ENCODE results near the gene PDZD4. TPM values are rescaled to one million over a fixed set of nuclear protein-coding genes. Genes with fewer than 3 reads are reported as not detected.
A peak's percentile ranks its signal among the peaks of the same experiment; 100 is the strongest.

Gene PDZD4
- total and polyA plus RNA-seq, 9 of the 15 experiments (the other 6 are each of a cell fraction or from before 2014, with no cell fraction given): 0.05 to 0.38 (median 0.07) TPM; not detected in 5

DNA sequence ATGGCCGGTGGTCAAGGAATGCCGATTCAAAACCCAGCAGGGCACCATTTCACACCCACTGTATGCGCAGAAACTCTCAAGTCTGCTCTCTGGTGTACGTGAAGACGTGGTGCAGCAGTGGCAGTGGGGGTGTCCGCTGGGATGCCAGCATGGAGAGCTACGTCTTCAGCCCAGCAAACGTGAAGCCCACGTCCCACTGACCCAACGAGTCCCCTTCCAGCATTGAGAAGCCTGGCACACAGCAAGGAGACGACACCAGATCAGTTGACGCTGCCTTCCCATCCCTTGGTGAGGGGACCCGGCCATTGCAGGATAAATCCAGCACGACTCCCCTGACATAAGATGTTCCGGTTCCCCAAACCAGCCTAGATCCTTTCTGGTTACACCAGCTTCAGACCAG is 68.5 kb downstream of the PDZD4 start (continued):
- TF ChIP-seq, protein P1, sequence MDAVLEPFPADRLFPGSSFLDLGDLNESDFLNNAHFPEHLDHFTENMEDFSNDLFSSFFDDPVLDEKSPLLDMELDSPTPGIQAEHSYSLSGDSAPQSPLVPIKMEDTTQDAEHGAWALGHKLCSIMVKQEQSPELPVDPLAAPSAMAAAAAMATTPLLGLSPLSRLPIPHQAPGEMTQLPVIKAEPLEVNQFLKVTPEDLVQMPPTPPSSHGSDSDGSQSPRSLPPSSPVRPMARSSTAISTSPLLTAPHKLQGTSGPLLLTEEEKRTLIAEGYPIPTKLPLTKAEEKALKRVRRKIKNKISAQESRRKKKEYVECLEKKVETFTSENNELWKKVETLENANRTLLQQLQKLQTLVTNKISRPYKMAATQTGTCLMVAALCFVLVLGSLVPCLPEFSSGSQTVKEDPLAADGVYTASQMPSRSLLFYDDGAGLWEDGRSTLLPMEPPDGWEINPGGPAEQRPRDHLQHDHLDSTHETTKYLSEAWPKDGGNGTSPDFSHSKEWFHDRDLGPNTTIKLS (IDR thresholded peaks at IDR 0.05; ENCODE audit: borderline replicate concordance, low read depth): no peak
- TF ChIP-seq NFIC (IDR thresholded peaks at IDR 0.05): no peak

DNA sequence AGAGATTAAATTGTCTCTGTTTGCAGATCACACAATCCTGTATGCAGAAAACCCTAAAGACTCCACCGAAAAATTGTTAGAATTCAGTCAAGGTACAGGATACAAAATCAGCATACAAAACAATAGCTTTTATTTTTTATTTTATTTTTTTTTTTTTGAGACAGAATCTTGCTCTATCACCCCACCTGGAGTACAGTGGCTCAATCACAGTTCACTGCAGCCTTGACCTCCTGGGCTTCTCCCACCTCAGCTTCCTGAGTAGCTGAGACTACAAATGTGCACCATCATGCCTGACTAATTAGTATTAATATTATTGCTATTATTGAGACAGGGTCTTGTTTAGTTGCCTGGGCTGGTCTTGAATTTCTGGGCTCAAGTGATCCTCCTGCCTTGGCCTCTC is 75.2 kb downstream of the PDZD4 start:
- Histone ChIP-seq H3K27me3 (ENCODE audit: control insufficient read depth in 2 of 2, insufficient read depth in 2 of 2, low read length in 2 of 2) (no peaks in the 10 kb centered on the region), H3K27ac (ENCODE audit: extremely low read depth, low read depth, low read length) (no peak overlapping the region), H3K9me1 (ENCODE audit: control insufficient read depth, insufficient read depth, low read length) (no peaks in the 10 kb centered on the region), H3K4me1 (replicated peaks in 1 of 2; ENCODE audit: control insufficient read depth in 2 of 2, insufficient read depth in 2 of 2, low read length in 2 of 2) (no peaks in the 10 kb centered on the region; a peak in 1 of 5 replicates), H3K4me2 (ENCODE audit: insufficient read depth, low read length) (no peak overlapping the region), H3K9me3 (replicated peaks; ENCODE audit: control insufficient read depth, insufficient read depth, low read depth, low read length) (no peaks in the 10 kb centered on the region), H3K79me2 (ENCODE audit: control insufficient read depth, insufficient read depth, low read length) (no peaks in the 10 kb centered on the region), H2AFZ (ENCODE audit: low read depth, low read length) (no peak overlapping the region), H3K9ac (ENCODE audit: insufficient read depth in 1 of 2, low read depth in 2 of 2, low read length in 2 of 2) (no peak overlapping the region), H3K4me3 (no peak overlapping the region), H4K20me1 (replicated peaks; ENCODE audit: control insufficient read depth, insufficient read depth, low read length) (no peaks in the 10 kb centered on the region), H3K36me3 (ENCODE audit: control insufficient read depth, insufficient read depth, low read length) (0 out of 3 replicates have a peak, but pooled peaks cover 2% of the 10 kb centered on the region)
- no TSS peak for BruUV-seq (replicated peaks)
- ATAC-seq (peak; percentile 66; the same call in 2 of the 3 replicates), DNase-seq (ENCODE audit: extremely low read depth in 1 of 4, low spot score in 3 of 4) (no peak), FAIRE-seq (no peak)
- TF ChIP-seq ZNF384 (IDR thresholded peaks at IDR 0.05; ENCODE audit: low read depth, low read length): peak; percentile 58; the same call in 1 of the 2 replicates
- TF ChIP-seq, protein P2, sequence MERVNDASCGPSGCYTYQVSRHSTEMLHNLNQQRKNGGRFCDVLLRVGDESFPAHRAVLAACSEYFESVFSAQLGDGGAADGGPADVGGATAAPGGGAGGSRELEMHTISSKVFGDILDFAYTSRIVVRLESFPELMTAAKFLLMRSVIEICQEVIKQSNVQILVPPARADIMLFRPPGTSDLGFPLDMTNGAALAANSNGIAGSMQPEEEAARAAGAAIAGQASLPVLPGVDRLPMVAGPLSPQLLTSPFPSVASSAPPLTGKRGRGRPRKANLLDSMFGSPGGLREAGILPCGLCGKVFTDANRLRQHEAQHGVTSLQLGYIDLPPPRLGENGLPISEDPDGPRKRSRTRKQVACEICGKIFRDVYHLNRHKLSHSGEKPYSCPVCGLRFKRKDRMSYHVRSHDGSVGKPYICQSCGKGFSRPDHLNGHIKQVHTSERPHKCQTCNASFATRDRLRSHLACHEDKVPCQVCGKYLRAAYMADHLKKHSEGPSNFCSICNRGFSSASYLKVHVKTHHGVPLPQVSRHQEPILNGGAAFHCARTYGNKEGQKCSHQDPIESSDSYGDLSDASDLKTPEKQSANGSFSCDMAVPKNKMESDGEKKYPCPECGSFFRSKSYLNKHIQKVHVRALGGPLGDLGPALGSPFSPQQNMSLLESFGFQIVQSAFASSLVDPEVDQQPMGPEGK (CRISPR knock-in tag; IDR thresholded peaks at IDR 0.05; ENCODE audit: borderline replicate concordance): no peak
- TF ChIP-seq, protein P3, sequence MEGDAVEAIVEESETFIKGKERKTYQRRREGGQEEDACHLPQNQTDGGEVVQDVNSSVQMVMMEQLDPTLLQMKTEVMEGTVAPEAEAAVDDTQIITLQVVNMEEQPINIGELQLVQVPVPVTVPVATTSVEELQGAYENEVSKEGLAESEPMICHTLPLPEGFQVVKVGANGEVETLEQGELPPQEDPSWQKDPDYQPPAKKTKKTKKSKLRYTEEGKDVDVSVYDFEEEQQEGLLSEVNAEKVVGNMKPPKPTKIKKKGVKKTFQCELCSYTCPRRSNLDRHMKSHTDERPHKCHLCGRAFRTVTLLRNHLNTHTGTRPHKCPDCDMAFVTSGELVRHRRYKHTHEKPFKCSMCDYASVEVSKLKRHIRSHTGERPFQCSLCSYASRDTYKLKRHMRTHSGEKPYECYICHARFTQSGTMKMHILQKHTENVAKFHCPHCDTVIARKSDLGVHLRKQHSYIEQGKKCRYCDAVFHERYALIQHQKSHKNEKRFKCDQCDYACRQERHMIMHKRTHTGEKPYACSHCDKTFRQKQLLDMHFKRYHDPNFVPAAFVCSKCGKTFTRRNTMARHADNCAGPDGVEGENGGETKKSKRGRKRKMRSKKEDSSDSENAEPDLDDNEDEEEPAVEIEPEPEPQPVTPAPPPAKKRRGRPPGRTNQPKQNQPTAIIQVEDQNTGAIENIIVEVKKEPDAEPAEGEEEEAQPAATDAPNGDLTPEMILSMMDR (IDR thresholded peaks at IDR 0.05 in 2 of 3, conservative IDR thresholded peaks at IDR 0.05 in 1 of 3; ENCODE audit: insufficient read depth in 2 of 3, low read depth in 1 of 3, low read length in 3 of 3): peak in 1 of 3 experiments; percentile 18; a peak in 1 of 6 replicates
- in situ Hi-C loops (cut with MboI): no loop called here
- intact Hi-C loops (cut with micrococcal nuclease): no loop called here
- WGBS (ENCODE audit: insufficient coverage, low coverage, missing lambda C conversion rate): 57% methylated on average over 1 of the region's 1 CpG
- POLR2A ChIA-PET: no interaction called here
- CTCF ChIA-PET (ENCODE audit: low intra/inter-chr PET ratio): interaction anchor here (0.5 kb wide), 1 partner anchor 199 kb away, joined by 3 read pairs; no protein-coding TSS in a partner anchor

Other genes starting within 250 kb of the PDZD4 start
Only the 7 nearest of the 18 such genes appear.
- gene PLXNB3, start 66.3 kb downstream of the PDZD4 start, total RNA-seq (2014; rRNA removed): 1.6 and 2.0 TPM in 2 replicates
- 0.22 TPM in 1 of 2 replicates, not detected in the other for gene PLXNB3, start 66.3 kb downstream of the PDZD4 start, total RNA-seq (2014; rRNA removed; fragmentation: Illumina TruSeq; extraction: Trizol)
- 0.25 and 0.72 TPM in 2 replicates for gene PLXNB3, start 66.3 kb downstream of the PDZD4 start, total RNA-seq (2015; rRNA removed; fragmentation: Illumina TruSeq; extraction: Trizol)
- 1.6 TPM in 2 replicates for gene PLXNB3, start 66.3 kb downstream of the PDZD4 start, total RNA-seq (2021)
- gene PLXNB3, start 66.3 kb downstream of the PDZD4 start, polyA plus RNA-seq (2011; rRNA removed): 1.5 and 2.4 TPM in 2 replicates
- 0.40 and 0.50 TPM in 2 replicates for gene PLXNB3, start 66.3 kb downstream of the PDZD4 start, polyA plus RNA-seq (2014; fragmentation: Illumina TruSeq; extraction: Trizol)
- not detected for gene PLXNB3, start 66.3 kb downstream of the PDZD4 start, polyA plus RNA-seq (2014; fragmentation: Nextera tagmentation; extraction: Ambion mirVana)
- 1.4 and 1.6 TPM in 2 replicates for gene PLXNB3, start 66.3 kb downstream of the PDZD4 start, polyA plus RNA-seq (2014; rRNA removed)
- gene SRPK3, start 49.5 kb downstream of the PDZD4 start, total RNA-seq (2014; rRNA removed): 0.09 TPM in 1 of 2 replicates, not detected in the other
- gene SRPK3, start 49.5 kb downstream of the PDZD4 start, total RNA-seq (2014; rRNA removed; fragmentation: Illumina TruSeq; extraction: Trizol): not detected in 2 replicates
- gene SRPK3, start 49.5 kb downstream of the PDZD4 start, total RNA-seq (2015; rRNA removed; fragmentation: Illumina TruSeq; extraction: Trizol): not detected in 2 replicates
- 0.04 TPM in 1 of 2 replicates, not detected in the other for gene SRPK3, start 49.5 kb downstream of the PDZD4 start, total RNA-seq (2021)
- 0.01 and 0.12 TPM in 2 replicates for gene SRPK3, start 49.5 kb downstream of the PDZD4 start, polyA plus RNA-seq (2011; rRNA removed)
- 0.03 TPM in 1 of 2 replicates, not detected in the other for gene SRPK3, start 49.5 kb downstream of the PDZD4 start, polyA plus RNA-seq (2014; fragmentation: Illumina TruSeq; extraction: Trizol)
- under 1 TPM; 0.04 to 0.06 TPM for gene SRPK3, start 49.5 kb downstream of the PDZD4 start, polyA plus RNA-seq (2014; fragmentation: Nextera tagmentation; extraction: Ambion mirVana)
- 0.03 and 0.07 TPM in 2 replicates for gene SRPK3, start 49.5 kb downstream of the PDZD4 start, polyA plus RNA-seq (2014; rRNA removed)
- 62.4 and 70.5 TPM in 2 replicates for gene IDH3G, start 36.2 kb downstream of the PDZD4 start, total RNA-seq (2014; rRNA removed)
- 16.3 and 30.6 TPM in 2 replicates for gene IDH3G, start 36.2 kb downstream of the PDZD4 start, total RNA-seq (2014; rRNA removed; fragmentation: Illumina TruSeq; extraction: Trizol)
- gene IDH3G, start 36.2 kb downstream of the PDZD4 start, total RNA-seq (2015; rRNA removed; fragmentation: Illumina TruSeq; extraction: Trizol): 34.1 and 39.2 TPM in 2 replicates
- gene IDH3G, start 36.2 kb downstream of the PDZD4 start, total RNA-seq (2021): 64.0 and 67.1 TPM in 2 replicates
- gene IDH3G, start 36.2 kb downstream of the PDZD4 start, polyA plus RNA-seq (2011; rRNA removed): 37.9 and 74.6 TPM in 2 replicates
- gene IDH3G, start 36.2 kb downstream of the PDZD4 start, polyA plus RNA-seq (2014; fragmentation: Illumina TruSeq; extraction: Trizol): 72.5 and 80.1 TPM in 2 replicates
- 10 to 100 TPM; 24.3 to 36.4 TPM for gene IDH3G, start 36.2 kb downstream of the PDZD4 start, polyA plus RNA-seq (2014; fragmentation: Nextera tagmentation; extraction: Ambion mirVana)
- gene IDH3G, start 36.2 kb downstream of the PDZD4 start, polyA plus RNA-seq (2014; rRNA removed): 63.2 and 69.3 TPM in 2 replicates
- gene SSR4, start 35.9 kb downstream of the PDZD4 start, total RNA-seq (2014; rRNA removed): 222 and 275 TPM in 2 replicates
- gene SSR4, start 35.9 kb downstream of the PDZD4 start, total RNA-seq (2014; rRNA removed; fragmentation: Illumina TruSeq; extraction: Trizol): 120 and 146 TPM in 2 replicates
- gene SSR4, start 35.9 kb downstream of the PDZD4 start, total RNA-seq (2015; rRNA removed; fragmentation: Illumina TruSeq; extraction: Trizol): 299 and 311 TPM in 2 replicates
- gene SSR4, start 35.9 kb downstream of the PDZD4 start, total RNA-seq (2021): 272 and 275 TPM in 2 replicates
- 255 and 290 TPM in 2 replicates for gene SSR4, start 35.9 kb downstream of the PDZD4 start, polyA plus RNA-seq (2011; rRNA removed)
- 196 and 294 TPM in 2 replicates for gene SSR4, start 35.9 kb downstream of the PDZD4 start, polyA plus RNA-seq (2014; fragmentation: Illumina TruSeq; extraction: Trizol)
- 100 to 1,000 TPM; 469 to 492 TPM for gene SSR4, start 35.9 kb downstream of the PDZD4 start, polyA plus RNA-seq (2014; fragmentation: Nextera tagmentation; extraction: Ambion mirVana)
- gene SSR4, start 35.9 kb downstream of the PDZD4 start, polyA plus RNA-seq (2014; rRNA removed): 344 and 405 TPM in 2 replicates
- gene L1CAM, start 55.6 kb upstream of the PDZD4 start, total RNA-seq (2014; rRNA removed): 0.09 and 0.24 TPM in 2 replicates
- gene L1CAM, start 55.6 kb upstream of the PDZD4 start, total RNA-seq (2014; rRNA removed; fragmentation: Illumina TruSeq; extraction: Trizol): 0.10 and 0.40 TPM in 2 replicates
- 0.11 and 0.36 TPM in 2 replicates for gene L1CAM, start 55.6 kb upstream of the PDZD4 start, total RNA-seq (2015; rRNA removed; fragmentation: Illumina TruSeq; extraction: Trizol)
- 0.29 and 0.86 TPM in 2 replicates for gene L1CAM, start 55.6 kb upstream of the PDZD4 start, total RNA-seq (2021)
- 0.15 and 0.61 TPM in 2 replicates for gene L1CAM, start 55.6 kb upstream of the PDZD4 start, polyA plus RNA-seq (2011; rRNA removed)
- gene L1CAM, start 55.6 kb upstream of the PDZD4 start, polyA plus RNA-seq (2014; fragmentation: Illumina TruSeq; extraction: Trizol): 0.16 and 0.21 TPM in 2 replicates
- gene L1CAM, start 55.6 kb upstream of the PDZD4 start, polyA plus RNA-seq (2014; fragmentation: Nextera tagmentation; extraction: Ambion mirVana): not detected
- 0.62 TPM in 1 of 2 replicates, not detected in the other for gene L1CAM, start 55.6 kb upstream of the PDZD4 start, polyA plus RNA-seq (2014; rRNA removed)
- gene AVPR2, start 74.1 kb upstream of the PDZD4 start, total RNA-seq (2014; rRNA removed): not detected in 2 replicates
- not detected in 2 replicates for gene AVPR2, start 74.1 kb upstream of the PDZD4 start, total RNA-seq (2014; rRNA removed; fragmentation: Illumina TruSeq; extraction: Trizol)
- not detected in 2 replicates for gene AVPR2, start 74.1 kb upstream of the PDZD4 start, total RNA-seq (2015; rRNA removed; fragmentation: Illumina TruSeq; extraction: Trizol)
- not detected in 2 replicates for gene AVPR2, start 74.1 kb upstream of the PDZD4 start, total RNA-seq (2021)
- gene AVPR2, start 74.1 kb upstream of the PDZD4 start, polyA plus RNA-seq (2011; rRNA removed): not detected in 2 replicates
- gene AVPR2, start 74.1 kb upstream of the PDZD4 start, polyA plus RNA-seq (2014; fragmentation: Illumina TruSeq; extraction: Trizol): not detected in 2 replicates
- gene AVPR2, start 74.1 kb upstream of the PDZD4 start, polyA plus RNA-seq (2014; fragmentation: Nextera tagmentation; extraction: Ambion mirVana): not detected
- not detected in 2 replicates for gene AVPR2, start 74.1 kb upstream of the PDZD4 start, polyA plus RNA-seq (2014; rRNA removed)
- gene ARHGAP4, start 95.7 kb upstream of the PDZD4 start, total RNA-seq (2014; rRNA removed): 52.7 and 81.2 TPM in 2 replicates
- gene ARHGAP4, start 95.7 kb upstream of the PDZD4 start, total RNA-seq (2014; rRNA removed; fragmentation: Illumina TruSeq; extraction: Trizol): 3.1 and 5.5 TPM in 2 replicates
- gene ARHGAP4, start 95.7 kb upstream of the PDZD4 start, total RNA-seq (2015; rRNA removed; fragmentation: Illumina TruSeq; extraction: Trizol): 32.7 and 36.8 TPM in 2 replicates
- 70.5 and 81.8 TPM in 2 replicates for gene ARHGAP4, start 95.7 kb upstream of the PDZD4 start, total RNA-seq (2021)
- gene ARHGAP4, start 95.7 kb upstream of the PDZD4 start, polyA plus RNA-seq (2011; rRNA removed): 9.6 and 29.7 TPM in 2 replicates
- 13.5 and 40.2 TPM in 2 replicates for gene ARHGAP4, start 95.7 kb upstream of the PDZD4 start, polyA plus RNA-seq (2014; fragmentation: Illumina TruSeq; extraction: Trizol)
- 1 to 10 TPM in 1 of 2 experiments, under 1 TPM in 1; 0.30 to 1.7 TPM for gene ARHGAP4, start 95.7 kb upstream of the PDZD4 start, polyA plus RNA-seq (2014; fragmentation: Nextera tagmentation; extraction: Ambion mirVana)
- gene ARHGAP4, start 95.7 kb upstream of the PDZD4 start, polyA plus RNA-seq (2014; rRNA removed): 63.7 and 77.8 TPM in 2 replicates

Measured in K562 (cell line).